Prostate gland (tissue), 2 donors: ENCODE data around the gene PIGC. TPM values are rescaled to one million over a fixed set of nuclear protein-coding genes. Genes with fewer than 3 reads are reported as not detected.

Source experiments
- DNase-seq: peaks from one replicate; pipeline ENCODE4 v3.0.0-alpha.2; 2019; ENCODE audit warnings: low spot score
- H3K27ac ChIP-seq, 2 donors: fragments of 200-600 bp; sonication (generic); 2 replicates each; pipeline ENCODE4 v1.5.1; 2017 to 2019
- H3K27me3 ChIP-seq: fragments of 200-600 bp; sonication (generic); replicated peaks from 2 replicates; pipeline ENCODE4 v1.5.1; 2019; ENCODE audit not compliant: insufficient read depth
- H3K36me3 ChIP-seq, 2 donors: fragments of 200-600 bp; sonication (generic); 1 replicate in 1 of 2; 2 replicates in 1 of 2; pipeline versions ENCODE4 v1.5.1 to v1.8.1; 2017 to 2019
- H3K4me1 ChIP-seq: fragments of 200-600 bp; sonication (generic); replicated peaks from 2 replicates; pipeline ENCODE4 v1.5.1; 2019
- H3K4me3 ChIP-seq, 2 donors: fragments of 200-600 bp; sonication (generic); 2 replicates each; pipeline ENCODE4 v1.5.1; 2017 to 2019
- H3K9me3 ChIP-seq: fragments of 200-600 bp; sonication (generic); 2 replicates; pipeline ENCODE4 v1.5.1; 2017
- CTCF ChIP-seq, 4 experiments: fragments of 200-600 bp in 2 of 4; fragments of 450-650 bp in 2 of 4; sonication (generic) in 2 of 4; IDR thresholded peaks; 1 replicate in 3 of 4; 2 replicates in 1 of 4; pipeline ENCODE4 v1.5.1; 2016 to 2019; ENCODE audit warnings: antibody characterized with exemption in 4 of 4, mild to moderate bottlenecking in 2 of 4, moderate library complexity in 2 of 4
- POLR2A ChIP-seq: fragments of 450-650 bp; IDR thresholded peaks from one replicate; pipeline ENCODE4 v1.6.1; 2016; ENCODE audit warnings: antibody characterized with exemption, mild to moderate bottlenecking
- POLR2AphosphoS5 ChIP-seq: sonication (generic); formaldehyde crosslinking; IDR thresholded peaks from one replicate; pipeline ENCODE4 v1.6.1; 2017; ENCODE audit warnings: antibody characterized with exemption
- WGBS: methylation state at CpG from one replicate; pipeline ENCODE4 v1.1.5; 2018; 5-methylcytosine and 5-hydroxymethylcytosine counted together
- intact Hi-C: fragments of 100-400 bp; cut with DNase I; formaldehyde crosslinking; loops from one replicate; pipeline ENCODE4 v1.14.2; 2022
- total RNA-seq, 2 donors: library from RNA; depleted of rRNA; stranded (reverse); fragments of >200 nt; gene quantifications; one replicate each; pipeline ENCODE4 v1.1.0, GENCODE V29; 2016

Gene PIGC
- total RNA-seq, 2 donors from 2014 or later: 24.1 to 34.1 TPM

- TF ChIP-seq POLR2AphosphoS5 (no peak), CTCF (IDR thresholded peaks at IDR 0.05) (no peak), POLR2A (no peak)
- WGBS: 87% methylated on average over 1 of the region's 1 CpG
- Histone ChIP-seq H3K4me1 (no peaks in the 10 kb centered on the region), H3K27me3 (no peaks in the 10 kb centered on the region), H3K4me3 (no peak overlapping the region), H3K9me3 (no peaks in the 10 kb centered on the region), H3K27ac (no peak overlapping the region), H3K36me3 (no peaks in the 10 kb centered on the region)
- intact Hi-C loops: no loop called here
- DNase-seq: no peak
Observed at GRCh38 chr1:172410027-172410426, 33.8 kb downstream of the PIGC start.

- Histone ChIP-seq H3K36me3 (no peaks in the 10 kb centered on the region), H3K27me3 (no peaks in the 10 kb centered on the region), H3K4me1 (no peaks in the 10 kb centered on the region), H3K27ac (no peak overlapping the region), H3K4me3 (no peak overlapping the region), H3K9me3 (no peaks in the 10 kb centered on the region)
- 88% methylated on average over 1 of the region's 1 CpG for WGBS
- TF ChIP-seq CTCF (IDR thresholded peaks at IDR 0.05): no peak
- TF ChIP-seq POLR2A: no peak
- no peak for TF ChIP-seq POLR2AphosphoS5
- intact Hi-C loops: no loop called here
- no peak for DNase-seq
Observed at GRCh38 chr1:172408958-172409357, 34.9 kb downstream of the PIGC start.

- DNase-seq: no peak
- no peaks in the 10 kb centered on the region for H3K27me3 ChIP-seq
- H3K9me3 ChIP-seq: no peaks in the 10 kb centered on the region
- H3K27ac ChIP-seq: no peak overlapping the region
- 100% methylated on average over 1 of the region's 1 CpG for WGBS
- no peaks in the 10 kb centered on the region for H3K4me1 ChIP-seq
- no peaks in the 10 kb centered on the region for H3K36me3 ChIP-seq
- intact Hi-C loops: no loop called here
- H3K4me3 ChIP-seq: no peak overlapping the region
- no peak for TF ChIP-seq CTCF (IDR thresholded peaks at IDR 0.05)
- TF ChIP-seq POLR2A: no peak
- TF ChIP-seq POLR2AphosphoS5: no peak
Observed at GRCh38 chr1:172406968-172407367, 36.9 kb downstream of the PIGC start.

GRCh38 chr1:172405912-172406311 is 38.0 kb downstream of the PIGC start:
- DNase-seq: no peak
- no peaks in the 10 kb centered on the region for H3K36me3 ChIP-seq
- intact Hi-C loops: no loop called here
- H3K4me3 ChIP-seq: no peak overlapping the region
- H3K27me3 ChIP-seq: no peaks in the 10 kb centered on the region
- no peak overlapping the region for H3K27ac ChIP-seq
- TF ChIP-seq CTCF (IDR thresholded peaks at IDR 0.05) (no peak), POLR2AphosphoS5 (no peak), POLR2A (no peak)
- no peaks in the 10 kb centered on the region for H3K9me3 ChIP-seq
- H3K4me1 ChIP-seq: no peaks in the 10 kb centered on the region

GRCh38 chr1:172404121-172404520 is 39.7 kb downstream of the PIGC start:
- intact Hi-C loops: loop anchor here (5.0 kb wide), 1 partner anchor 362 kb away; no protein-coding TSS in a partner anchor
- H3K4me3 ChIP-seq: no peak overlapping the region
- no peaks in the 10 kb centered on the region for H3K36me3 ChIP-seq
- no peak overlapping the region for H3K27ac ChIP-seq
- DNase-seq: no peak
- no peak for TF ChIP-seq CTCF (IDR thresholded peaks at IDR 0.05)
- TF ChIP-seq POLR2AphosphoS5: no peak
- TF ChIP-seq POLR2A: no peak
- H3K9me3 ChIP-seq: no peaks in the 10 kb centered on the region
- no peaks in the 10 kb centered on the region for H3K4me1 ChIP-seq
- H3K27me3 ChIP-seq: no peaks in the 10 kb centered on the region
